ENCODE measurements around the gene NAA60. TPM values are rescaled to one million over a fixed set of nuclear protein-coding genes. Genes with fewer than 3 reads are reported as not detected.

Gene NAA60
- 10 to 100 TPM; 16.6 to 57.7 TPM for total RNA-seq
- polyA plus RNA-seq = 10 to 100 TPM; 46.9 to 50.1 TPM
- long read RNA-seq, donor 1, transcript NAA60-238 (5 exons, 3,899 nt) = major isoform, 13 of 21 reads
- long read RNA-seq, donor 1, partial matches to known transcripts = 0 of 21 reads
- long read RNA-seq, donor 1, other reads (novel, unspliced or antisense) = 0 of 21 reads
- long read RNA-seq, donor 2, transcript NAA60-238 (5 exons, 3,899 nt) = major isoform, 9 of 9 reads
- long read RNA-seq, donor 2, partial matches to known transcripts = 0 of 9 reads
- long read RNA-seq, donor 2, other reads (novel, unspliced or antisense) = 0 of 9 reads
- long read RNA-seq, donor 3, transcript NAA60-238 (5 exons, 3,899 nt) = major isoform, 5 of 11 reads
- long read RNA-seq, donor 3, partial matches to known transcripts = 0 of 11 reads
- long read RNA-seq, donor 3, other reads (novel, unspliced or antisense) = 0 of 11 reads
- long read RNA-seq, donor 4, transcript NAA60-238 (5 exons, 3,899 nt) = major isoform, 7 of 9 reads
- long read RNA-seq, donor 4, partial matches to known transcripts = 0 of 9 reads
- long read RNA-seq, donor 4, other reads (novel, unspliced or antisense) = 0 of 9 reads
- long read RNA-seq, donor 5, transcript NAA60-211 (3 exons, 555 nt) = minor isoform, 5 of 43 reads
- long read RNA-seq, donor 5, transcript NAA60-229 (7 exons, 2,531 nt) = minor isoform, 9 of 43 reads
- long read RNA-seq, donor 5, transcript NAA60-238 (5 exons, 3,899 nt) = major isoform, 16 of 43 reads
- long read RNA-seq, donor 5, partial matches to known transcripts = 0 of 43 reads
- long read RNA-seq, donor 5, other reads (novel, unspliced or antisense) = 0 of 43 reads

DNA sequence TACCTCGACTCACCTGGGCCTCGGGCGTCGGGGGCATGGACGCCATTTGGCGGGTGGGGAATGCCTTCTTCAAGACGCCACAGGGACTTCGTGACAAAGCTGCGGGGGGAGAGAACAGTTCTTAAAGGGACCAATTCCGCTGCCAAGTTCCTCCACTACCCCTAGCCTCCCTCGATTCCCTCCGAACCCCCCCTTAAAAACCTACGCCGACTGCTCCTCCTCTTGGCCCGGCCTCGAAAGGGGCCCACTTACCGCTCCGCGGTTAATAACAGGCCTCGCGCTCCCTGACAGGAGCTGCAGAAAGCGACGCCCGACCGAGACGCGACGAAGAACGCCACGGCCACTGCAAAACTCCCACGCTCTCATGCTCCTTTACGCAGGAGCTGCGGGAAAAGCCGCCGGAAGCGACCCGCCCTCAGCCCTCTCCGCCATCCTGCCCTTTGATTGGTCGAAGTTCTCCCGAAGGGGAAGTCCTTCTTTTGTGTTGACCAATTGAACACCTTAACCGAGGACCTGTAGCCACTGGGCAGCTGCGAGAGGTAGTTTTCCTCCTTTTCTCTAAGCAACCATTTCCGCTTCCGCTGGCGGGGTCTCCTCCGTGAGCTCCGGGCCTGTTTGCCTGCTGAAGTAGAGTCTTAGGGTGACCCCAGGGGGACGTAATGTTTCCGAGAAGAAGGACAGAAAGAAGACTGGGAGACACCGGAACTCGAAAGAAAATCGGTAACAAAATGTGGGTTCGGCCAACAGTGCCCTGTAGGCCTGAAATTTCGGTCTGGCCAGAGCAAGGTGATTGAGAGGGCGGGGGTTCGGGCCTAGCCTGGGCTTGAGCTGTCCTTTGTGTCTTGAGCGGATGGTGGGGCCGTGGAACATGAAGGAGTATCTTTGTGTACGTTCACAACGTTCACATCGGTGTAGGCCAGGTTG, at the start of gene NAA60, which contains the start of gene ZNF597:
Gene NAA60 (plus strand): TSS at position 573 of the 924 bp plus-strand sequence. CDS start 32,548 bp downstream, outside the sequence.
Gene ZNF597 (minus strand): TSS at position 397 of the 924 bp plus-strand sequence. CDS start 351 bp downstream, at position 46.
- ATAC-seq (ENCODE audit: insufficient read depth, low FRiP score) (peak; percentile 96), DNase-seq (peak; percentile 89 to 95 (median 94))
- Histone ChIP-seq H3K27me3 (ENCODE audit: control insufficient read depth in 3 of 3, insufficient read depth in 3 of 3, low read length in 2 of 3) (no peaks in the 10 kb centered on the region), H3K4me1 (ENCODE audit: control insufficient read depth in 5 of 5, insufficient read depth in 5 of 5, low read length in 5 of 5) (no peaks in the 10 kb centered on the region), H3K9me3 (ENCODE audit: control insufficient read depth in 4 of 4, insufficient read depth in 3 of 4, low read length in 3 of 4) (peaks cover 0 to 11% (median 1%) of the 10 kb centered on the region in 4 donors), H3K27ac (ENCODE audit: low read depth in 1 of 2, low read length in 1 of 2) (peak within 1 kb of the TSS; percentile 77 to 85), H3K9ac (ENCODE audit: insufficient read depth in 1 of 2, low read length in 2 of 2) (peak within 1 kb of the TSS; percentile 8 to 68), H3K36me3 (ENCODE audit: control insufficient read depth in 4 of 4, insufficient read depth in 4 of 4, low read length in 4 of 4) (peaks cover 0 to 13% (median 8%) of the 10 kb centered on the region in 4 donors), H3K4me3 (peak within 1 kb of the TSS; percentile 51)
- TF ChIP-seq, protein P1, sequence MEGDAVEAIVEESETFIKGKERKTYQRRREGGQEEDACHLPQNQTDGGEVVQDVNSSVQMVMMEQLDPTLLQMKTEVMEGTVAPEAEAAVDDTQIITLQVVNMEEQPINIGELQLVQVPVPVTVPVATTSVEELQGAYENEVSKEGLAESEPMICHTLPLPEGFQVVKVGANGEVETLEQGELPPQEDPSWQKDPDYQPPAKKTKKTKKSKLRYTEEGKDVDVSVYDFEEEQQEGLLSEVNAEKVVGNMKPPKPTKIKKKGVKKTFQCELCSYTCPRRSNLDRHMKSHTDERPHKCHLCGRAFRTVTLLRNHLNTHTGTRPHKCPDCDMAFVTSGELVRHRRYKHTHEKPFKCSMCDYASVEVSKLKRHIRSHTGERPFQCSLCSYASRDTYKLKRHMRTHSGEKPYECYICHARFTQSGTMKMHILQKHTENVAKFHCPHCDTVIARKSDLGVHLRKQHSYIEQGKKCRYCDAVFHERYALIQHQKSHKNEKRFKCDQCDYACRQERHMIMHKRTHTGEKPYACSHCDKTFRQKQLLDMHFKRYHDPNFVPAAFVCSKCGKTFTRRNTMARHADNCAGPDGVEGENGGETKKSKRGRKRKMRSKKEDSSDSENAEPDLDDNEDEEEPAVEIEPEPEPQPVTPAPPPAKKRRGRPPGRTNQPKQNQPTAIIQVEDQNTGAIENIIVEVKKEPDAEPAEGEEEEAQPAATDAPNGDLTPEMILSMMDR (IDR thresholded peaks at IDR 0.05; ENCODE audit: control extremely low read depth, extremely low read depth) = no peak
- WGBS, 2 donors = 40 to 42% methylated on average over 61 of the region's 61 CpGs

DNA sequence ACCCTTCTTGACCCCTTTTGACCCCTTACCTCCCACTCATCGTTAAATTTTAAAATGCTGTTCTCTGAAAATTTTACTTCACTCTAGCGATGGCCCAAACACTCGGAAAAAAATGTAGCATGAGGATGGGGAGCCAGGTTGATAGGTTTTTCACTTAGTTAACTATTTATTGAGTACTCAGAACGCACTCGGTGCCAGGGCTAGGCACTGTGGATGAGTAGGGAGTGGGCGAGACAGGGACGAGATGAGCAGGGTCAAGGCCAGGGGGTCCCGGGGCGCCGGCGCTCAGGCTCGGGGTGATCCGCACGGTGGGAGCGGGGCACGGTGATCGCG, 43.1 kb upstream of the NAA60 start:
- peaks cover 6 to 36% (median 20%) of the 10 kb centered on the region in 4 donors for H3K9me3 ChIP-seq (ENCODE audit: control insufficient read depth in 4 of 4, insufficient read depth in 3 of 4, low read length in 3 of 4)
- ATAC-seq (ENCODE audit: insufficient read depth, low FRiP score) = no peak
- WGBS, 2 donors = 1% methylated on average over 18 of the region's 18 CpGs
- H3K4me3 ChIP-seq = peak overlapping the region; percentile 96
- peaks cover 0 to 13% (median 6%) of the 10 kb centered on the region in 5 donors for H3K4me1 ChIP-seq (ENCODE audit: control insufficient read depth in 5 of 5, insufficient read depth in 5 of 5, low read length in 5 of 5)
- H3K27me3 ChIP-seq (ENCODE audit: control insufficient read depth in 3 of 3, insufficient read depth in 3 of 3, low read length in 2 of 3) = no peaks in the 10 kb centered on the region
- TF ChIP-seq, protein P1 (IDR thresholded peaks at IDR 0.05; ENCODE audit: control extremely low read depth, extremely low read depth) = no peak
- peak in 1 of 3 donors; percentile 9 for DNase-seq
- H3K27ac ChIP-seq (ENCODE audit: low read depth in 1 of 2, low read length in 1 of 2) = peak overlapping the region; percentile 84 to 95
- H3K36me3 ChIP-seq (ENCODE audit: control insufficient read depth in 4 of 4, insufficient read depth in 4 of 4, low read length in 4 of 4) = peaks cover 24 to 54% (median 37%) of the 10 kb centered on the region in 4 donors
- H3K9ac ChIP-seq (ENCODE audit: insufficient read depth in 1 of 2, low read length in 2 of 2) = peak overlapping the region; percentile 45 to 68

Data from lung (tissue), 16 donors.